ENCODE measurements around the gene DDT.
"Not testable (repeated sequence)": the region's sequence is repeated elsewhere in the genome, so short reads cannot be mapped to it uniquely, and the experiment has no call there.

Gene DDT
- long read RNA-seq, transcript DDT-202 (3 exons, 713 nt): major isoform, 23 of 42 reads
- long read RNA-seq, transcript DDT-206 (2 exons, 1,048 nt): minor isoform, 10 of 42 reads
- long read RNA-seq, partial matches to known transcripts: 0 of 42 reads
- long read RNA-seq, other reads (novel, unspliced or antisense): 6 of 42 reads

GRCh38 chr22:23974345-23974744 lies at the start of gene DDT:
TSS of gene DDT (minus strand) at chr22:23974441. CDS start at chr22:23974414, 27 bp downstream.
- not testable (repeated sequence) for DNase-seq (ENCODE audit: low read depth in 1 of 2, low spot score in 1 of 2); H3K27ac ChIP-seq (replicated peaks); H3K27me3 ChIP-seq (ENCODE audit: insufficient read depth, poor library complexity, severe bottlenecking); H3K4me3 ChIP-seq (replicated peaks; ENCODE audit: insufficient read depth, low read length)

- no peak for DNase-seq (ENCODE audit: low read depth in 1 of 2, low spot score in 1 of 2)
- no peak overlapping the region for H3K4me3 ChIP-seq (replicated peaks; ENCODE audit: insufficient read depth, low read length)
- no peak overlapping the region for H3K27ac ChIP-seq (replicated peaks)
- TF ChIP-seq CTCF (IDR thresholded peaks at IDR 0.05; ENCODE audit: insufficient read depth, low read length): no peak
- TF ChIP-seq GABPA (IDR thresholded peaks at IDR 0.05; ENCODE audit: low read depth): no peak
- TF ChIP-seq SPI1 (IDR thresholded peaks at IDR 0.05; ENCODE audit: borderline replicate concordance, low read depth): no peak
- TF ChIP-seq REST (IDR thresholded peaks at IDR 0.05; ENCODE audit: insufficient replicate concordance, low read depth): no peak
- no peak for TF ChIP-seq POLR2AphosphoS5 (IDR thresholded peaks at IDR 0.05; ENCODE audit: low read depth)
- H3K27me3 ChIP-seq (ENCODE audit: insufficient read depth, poor library complexity, severe bottlenecking): no peaks in the 10 kb centered on the region
These were observed 49.1 kb upstream of the DDT start for GRCh38 chr22:24023204-24023789.

GRCh38 chr22:24021304-24021703 lies 47.1 kb upstream of the DDT start:
- no peaks in the 10 kb centered on the region for H3K27me3 ChIP-seq (ENCODE audit: insufficient read depth, poor library complexity, severe bottlenecking)
- H3K4me3 ChIP-seq (replicated peaks; ENCODE audit: insufficient read depth, low read length): no peak overlapping the region
- H3K27ac ChIP-seq (replicated peaks): no peak overlapping the region
- TF ChIP-seq POLR2AphosphoS5 (IDR thresholded peaks at IDR 0.05; ENCODE audit: low read depth): no peak
- no peak for TF ChIP-seq REST (IDR thresholded peaks at IDR 0.05; ENCODE audit: insufficient replicate concordance, low read depth)
- TF ChIP-seq SPI1 (IDR thresholded peaks at IDR 0.05; ENCODE audit: borderline replicate concordance, low read depth): no peak
- TF ChIP-seq CTCF (IDR thresholded peaks at IDR 0.05; ENCODE audit: insufficient read depth, low read length): no peak
- no peak for TF ChIP-seq GABPA (IDR thresholded peaks at IDR 0.05; ENCODE audit: low read depth)
- DNase-seq (ENCODE audit: low read depth in 1 of 2, low spot score in 1 of 2): no peak

- no peak for DNase-seq (ENCODE audit: low read depth in 1 of 2, low spot score in 1 of 2)
These were observed 41.9 kb upstream of the DDT start for GRCh38 chr22:24016156-24016555.

More at GRCh38 chr22:24016156-24016555, 41.9 kb upstream of the DDT start:
- Histone ChIP-seq H3K4me3 (replicated peaks; ENCODE audit: insufficient read depth, low read length) (no peak overlapping the region), H3K27me3 (ENCODE audit: insufficient read depth, poor library complexity, severe bottlenecking) (no peaks in the 10 kb centered on the region), H3K27ac (replicated peaks) (no peak overlapping the region)
- no peak for TF ChIP-seq GABPA (IDR thresholded peaks at IDR 0.05; ENCODE audit: low read depth)
- no peak for TF ChIP-seq REST (IDR thresholded peaks at IDR 0.05; ENCODE audit: insufficient replicate concordance, low read depth)
- no peak for TF ChIP-seq POLR2AphosphoS5 (IDR thresholded peaks at IDR 0.05; ENCODE audit: low read depth)
- TF ChIP-seq SPI1 (IDR thresholded peaks at IDR 0.05; ENCODE audit: borderline replicate concordance, low read depth): no peak
- TF ChIP-seq CTCF (IDR thresholded peaks at IDR 0.05; ENCODE audit: insufficient read depth, low read length): no peak

Data from HL-60 (cell line).